ENCODE data around the gene JADE3. TPM values are rescaled to one million over a fixed set of nuclear protein-coding genes. Genes with fewer than 3 reads are reported as not detected.

Gene JADE3
- total and polyA plus RNA-seq, 2 donors (not counting 1 experiment from before 2014, with no cell fraction given), result 5.1 to 5.3 TPM

- no peaks in the 10 kb centered on the region for H3K79me2 ChIP-seq (ENCODE audit: control insufficient read depth, insufficient read depth, low read length)
- no peak overlapping the region for H3K4me2 ChIP-seq (ENCODE audit: extremely low read depth, insufficient read depth, low read length)
- TF ChIP-seq EZH2 (IDR thresholded peaks at IDR 0.05; ENCODE audit: low read length, missing control alignments), result no peak
- TF ChIP-seq CTCF (conservative IDR thresholded peaks at IDR 0.05 in 1 of 2, IDR thresholded peaks at IDR 0.05 in 1 of 2; ENCODE audit: low read depth in 1 of 2, low read length in 2 of 2), result no peak
These were observed 8.0 kb downstream of the JADE3 start for GRCh38 chrX:46920235-46920634.

GRCh38 chrX:46922611-46923010, 10.4 kb downstream of the JADE3 start:
- Histone ChIP-seq H3K27me3 (ENCODE audit: control insufficient read depth, insufficient read depth, low read length) (no peaks in the 10 kb centered on the region), H3K4me1 (ENCODE audit: control insufficient read depth, extremely low read depth, insufficient read depth, low read length) (no peaks in the 10 kb centered on the region), H3K4me3 (replicated peaks in 1 of 4; ENCODE audit: control extremely low read depth in 1 of 4, insufficient read depth in 1 of 4, low read depth in 3 of 4, low read length in 4 of 4) (no peak overlapping the region), H2AFZ (ENCODE audit: low read length) (no peak overlapping the region), H4K20me1 (ENCODE audit: control insufficient read depth, extremely low read depth, insufficient read depth, low read length) (no peaks in the 10 kb centered on the region), H3K9ac (ENCODE audit: insufficient read depth, low read length) (no peak overlapping the region), H3K27ac (ENCODE audit: insufficient read depth, low read length) (no peak overlapping the region), H3K79me2 (ENCODE audit: control insufficient read depth, insufficient read depth, low read length) (no peaks in the 10 kb centered on the region), H3K4me2 (ENCODE audit: extremely low read depth, insufficient read depth, low read length) (no peak overlapping the region), H3K36me3 (ENCODE audit: control insufficient read depth, insufficient read depth, low read length) (no peaks in the 10 kb centered on the region), H3K9me3 (ENCODE audit: control insufficient read depth, insufficient read depth, low read depth, low read length) (no peaks in the 10 kb centered on the region)
- no peak for TF ChIP-seq EZH2 (IDR thresholded peaks at IDR 0.05; ENCODE audit: low read length, missing control alignments)
- no peak for DNase-seq (ENCODE audit: low read depth in 2 of 2)

More at GRCh38 chrX:46920235-46920634, 8.0 kb downstream of the JADE3 start:
- DNase-seq (ENCODE audit: low read depth in 2 of 2), result no peak
- no peaks in the 10 kb centered on the region for H3K9me3 ChIP-seq (ENCODE audit: control insufficient read depth, insufficient read depth, low read depth, low read length)
- no peaks in the 10 kb centered on the region for H3K27me3 ChIP-seq (ENCODE audit: control insufficient read depth, insufficient read depth, low read length)
- H3K4me1 ChIP-seq (ENCODE audit: control insufficient read depth, extremely low read depth, insufficient read depth, low read length), result no peaks in the 10 kb centered on the region
- no peaks in the 10 kb centered on the region for H4K20me1 ChIP-seq (ENCODE audit: control insufficient read depth, extremely low read depth, insufficient read depth, low read length)
- no peak overlapping the region for H3K4me3 ChIP-seq (replicated peaks in 1 of 4; ENCODE audit: control extremely low read depth in 1 of 4, insufficient read depth in 1 of 4, low read depth in 3 of 4, low read length in 4 of 4)
- H3K27ac ChIP-seq (ENCODE audit: insufficient read depth, low read length), result no peak overlapping the region
- no peaks in the 10 kb centered on the region for H3K36me3 ChIP-seq (ENCODE audit: control insufficient read depth, insufficient read depth, low read length)
- H3K9ac ChIP-seq (ENCODE audit: insufficient read depth, low read length), result no peak overlapping the region
- no peak overlapping the region for H2AFZ ChIP-seq (ENCODE audit: low read length)

GRCh38 chrX:46927718-46928117, 15.5 kb downstream of the JADE3 start:
- DNase-seq (ENCODE audit: low read depth in 2 of 2), result no peak
- Histone ChIP-seq H3K4me2 (ENCODE audit: extremely low read depth, insufficient read depth, low read length) (no peak overlapping the region), H3K4me3 (replicated peaks in 1 of 4; ENCODE audit: control extremely low read depth in 1 of 4, insufficient read depth in 1 of 4, low read depth in 3 of 4, low read length in 4 of 4) (no peak overlapping the region), H3K27me3 (ENCODE audit: control insufficient read depth, insufficient read depth, low read length) (no peaks in the 10 kb centered on the region), H3K27ac (ENCODE audit: insufficient read depth, low read length) (no peak overlapping the region), H3K4me1 (ENCODE audit: control insufficient read depth, extremely low read depth, insufficient read depth, low read length) (no peaks in the 10 kb centered on the region), H3K9ac (ENCODE audit: insufficient read depth, low read length) (no peak overlapping the region), H2AFZ (ENCODE audit: low read length) (no peak overlapping the region), H4K20me1 (ENCODE audit: control insufficient read depth, extremely low read depth, insufficient read depth, low read length) (no peaks in the 10 kb centered on the region), H3K9me3 (ENCODE audit: control insufficient read depth, insufficient read depth, low read depth, low read length) (no peaks in the 10 kb centered on the region), H3K79me2 (ENCODE audit: control insufficient read depth, insufficient read depth, low read length) (no peaks in the 10 kb centered on the region), H3K36me3 (ENCODE audit: control insufficient read depth, insufficient read depth, low read length) (no peaks in the 10 kb centered on the region)
- TF ChIP-seq CTCF (conservative IDR thresholded peaks at IDR 0.05 in 1 of 2, IDR thresholded peaks at IDR 0.05 in 1 of 2; ENCODE audit: low read depth in 1 of 2, low read length in 2 of 2) (no peak), EZH2 (IDR thresholded peaks at IDR 0.05; ENCODE audit: low read length, missing control alignments) (no peak)

Data from fibroblast of lung (primary cell).